ENCODE data around the gene KRT16.

DNA sequence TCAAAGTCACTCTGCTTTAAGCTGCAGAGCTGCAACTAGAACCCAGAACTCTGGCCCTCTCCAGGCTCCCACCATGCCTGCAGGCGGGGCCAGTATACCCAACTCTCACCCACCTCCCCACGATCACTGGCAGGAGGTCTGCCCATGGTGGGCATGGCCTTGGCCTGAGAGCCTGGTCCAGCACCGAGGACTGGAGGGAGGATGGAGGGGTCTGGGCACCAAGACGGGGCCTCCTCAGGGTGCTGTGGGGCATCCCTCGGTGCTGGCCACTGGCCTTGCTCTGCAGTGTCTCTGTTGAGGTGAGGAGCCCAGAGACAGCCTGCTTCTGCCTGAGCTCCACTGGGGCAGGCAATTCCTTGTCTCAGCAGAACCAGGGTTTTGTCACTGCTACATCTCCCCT is 1.5 kb upstream of the KRT16 start:
- TF ChIP-seq POLR2A (IDR thresholded peaks at IDR 0.05; ENCODE audit: borderline replicate concordance, extremely low read depth, insufficient read depth, insufficient read length) (no peak), REST (IDR thresholded peaks at IDR 0.05; ENCODE audit: low read depth) (no peak), EZH2 (IDR thresholded peaks at IDR 0.05) (no peak), ZNF274 (IDR thresholded peaks at IDR 0.05; ENCODE audit: low read depth, low read length) (no peak), MAX (IDR thresholded peaks at IDR 0.05) (no peak), ELF1 (IDR thresholded peaks at IDR 0.05; ENCODE audit: borderline replicate concordance, low read depth) (no peak), RAD21 (IDR thresholded peaks at IDR 0.05; ENCODE audit: low read depth) (no peak), EGR1 (IDR thresholded peaks at IDR 0.05; ENCODE audit: low read depth) (no peak)
- TF ChIP-seq, protein P1, sequence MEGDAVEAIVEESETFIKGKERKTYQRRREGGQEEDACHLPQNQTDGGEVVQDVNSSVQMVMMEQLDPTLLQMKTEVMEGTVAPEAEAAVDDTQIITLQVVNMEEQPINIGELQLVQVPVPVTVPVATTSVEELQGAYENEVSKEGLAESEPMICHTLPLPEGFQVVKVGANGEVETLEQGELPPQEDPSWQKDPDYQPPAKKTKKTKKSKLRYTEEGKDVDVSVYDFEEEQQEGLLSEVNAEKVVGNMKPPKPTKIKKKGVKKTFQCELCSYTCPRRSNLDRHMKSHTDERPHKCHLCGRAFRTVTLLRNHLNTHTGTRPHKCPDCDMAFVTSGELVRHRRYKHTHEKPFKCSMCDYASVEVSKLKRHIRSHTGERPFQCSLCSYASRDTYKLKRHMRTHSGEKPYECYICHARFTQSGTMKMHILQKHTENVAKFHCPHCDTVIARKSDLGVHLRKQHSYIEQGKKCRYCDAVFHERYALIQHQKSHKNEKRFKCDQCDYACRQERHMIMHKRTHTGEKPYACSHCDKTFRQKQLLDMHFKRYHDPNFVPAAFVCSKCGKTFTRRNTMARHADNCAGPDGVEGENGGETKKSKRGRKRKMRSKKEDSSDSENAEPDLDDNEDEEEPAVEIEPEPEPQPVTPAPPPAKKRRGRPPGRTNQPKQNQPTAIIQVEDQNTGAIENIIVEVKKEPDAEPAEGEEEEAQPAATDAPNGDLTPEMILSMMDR (IDR thresholded peaks at IDR 0.05 in 2 of 3, conservative IDR thresholded peaks at IDR 0.05 in 1 of 3; ENCODE audit: borderline replicate concordance in 1 of 3, insufficient read depth in 1 of 3, low read depth in 2 of 3, low read length in 2 of 3): no peak
